IPS-20b (cell line): ENCODE results near the gene KIF5B.

Source experiments
- H3K27ac ChIP-seq: one replicate; pipeline ENCODE4 v1.5.1; 2013; ENCODE audit warnings: low read length
- H3K27me3 ChIP-seq: 2 replicates; pipeline ENCODE4 v1.6.1; 2013; ENCODE audit warnings: mild to moderate bottlenecking, low read length, inconsistent platforms; ENCODE audit not compliant: insufficient read depth
- H3K36me3 ChIP-seq: 2 replicates; pipeline ENCODE4 v1.6.1; 2013; ENCODE audit warnings: low read depth, mild to moderate bottlenecking, inconsistent platforms, low read length, moderate library complexity; ENCODE audit not compliant: insufficient read depth
- H3K4me1 ChIP-seq: 2 replicates; pipeline ENCODE4 v1.6.1; 2013; ENCODE audit warnings: mild to moderate bottlenecking, control low read depth, inconsistent platforms, low read length, moderate library complexity; ENCODE audit not compliant: insufficient read depth
- H3K4me3 ChIP-seq: 2 replicates; pipeline ENCODE4 v1.5.1; 2013; ENCODE audit warnings: mild to moderate bottlenecking, low read length, inconsistent platforms
- H3K9ac ChIP-seq: 2 replicates; pipeline ENCODE4 v1.6.1; 2013; ENCODE audit warnings: low read depth, mild to moderate bottlenecking, inconsistent platforms, low read length, moderate library complexity
- H3K9me3 ChIP-seq: 2 replicates; pipeline ENCODE4 v1.6.1; 2013; ENCODE audit warnings: mild to moderate bottlenecking, low read depth, low read length, inconsistent platforms; ENCODE audit not compliant: insufficient read depth

The KIF5B gene

GRCh38 chr10:32038777-32039176 lies 17.4 kb downstream of the KIF5B start:
- peaks cover 90% of the 10 kb centered on the region for H3K36me3 ChIP-seq
- H3K4me1 ChIP-seq, result no peaks in the 10 kb centered on the region
- H3K9ac ChIP-seq, result no peak overlapping the region
- no peaks in the 10 kb centered on the region for H3K27me3 ChIP-seq
- no peaks in the 10 kb centered on the region for H3K9me3 ChIP-seq
- H3K4me3 ChIP-seq, result no peak overlapping the region
- H3K27ac ChIP-seq, result no peak overlapping the region

- H3K9ac ChIP-seq, result no peak overlapping the region
- peaks cover 94% of the 10 kb centered on the region for H3K36me3 ChIP-seq
- no peak overlapping the region for H3K4me3 ChIP-seq
- H3K9me3 ChIP-seq, result no peaks in the 10 kb centered on the region
- no peaks in the 10 kb centered on the region for H3K4me1 ChIP-seq
- no peaks in the 10 kb centered on the region for H3K27me3 ChIP-seq
- no peak overlapping the region for H3K27ac ChIP-seq
These were observed 19.3 kb downstream of the KIF5B start for GRCh38 chr10:32036922-32037321.

- H3K9me3 ChIP-seq, result no peaks in the 10 kb centered on the region
- H3K27ac ChIP-seq, result no peak overlapping the region
- no peak overlapping the region for H3K9ac ChIP-seq
- H3K4me1 ChIP-seq, result no peaks in the 10 kb centered on the region
- H3K4me3 ChIP-seq, result no peak overlapping the region
- H3K27me3 ChIP-seq, result no peaks in the 10 kb centered on the region
- H3K36me3 ChIP-seq, result peaks cover 99% of the 10 kb centered on the region
These were observed 21.2 kb downstream of the KIF5B start for GRCh38 chr10:32035038-32035437.

GRCh38 chr10:32033171-32033570 lies 23.1 kb downstream of the KIF5B start:
- no peaks in the 10 kb centered on the region for H3K9me3 ChIP-seq
- H3K9ac ChIP-seq, result no peak overlapping the region
- no peak overlapping the region for H3K27ac ChIP-seq
- peaks cover 99% of the 10 kb centered on the region for H3K36me3 ChIP-seq
- no peak overlapping the region for H3K4me3 ChIP-seq
- no peaks in the 10 kb centered on the region for H3K4me1 ChIP-seq
- no peaks in the 10 kb centered on the region for H3K27me3 ChIP-seq

GRCh38 chr10:32031920-32032319 lies 24.3 kb downstream of the KIF5B start:
- H3K27me3 ChIP-seq, result no peaks in the 10 kb centered on the region
- no peak overlapping the region for H3K27ac ChIP-seq
- no peak overlapping the region for H3K9ac ChIP-seq
- no peaks in the 10 kb centered on the region for H3K4me1 ChIP-seq
- no peaks in the 10 kb centered on the region for H3K9me3 ChIP-seq
- H3K36me3 ChIP-seq, result peaks cover 100% of the 10 kb centered on the region
- no peak overlapping the region for H3K4me3 ChIP-seq

GRCh38 chr10:32031424-32031823 lies 24.8 kb downstream of the KIF5B start:
- H3K36me3 ChIP-seq, result peaks cover 100% of the 10 kb centered on the region
- no peaks in the 10 kb centered on the region for H3K9me3 ChIP-seq

GRCh38 chr10:32028710-32029109 lies 27.5 kb downstream of the KIF5B start:
- peaks cover 95% of the 10 kb centered on the region for H3K36me3 ChIP-seq
- no peaks in the 10 kb centered on the region for H3K9me3 ChIP-seq
- no peak overlapping the region for H3K9ac ChIP-seq
- no peaks in the 10 kb centered on the region for H3K27me3 ChIP-seq
- no peaks in the 10 kb centered on the region for H3K4me1 ChIP-seq
- H3K4me3 ChIP-seq, result no peak overlapping the region
- no peak overlapping the region for H3K27ac ChIP-seq

More at GRCh38 chr10:32031424-32031823, 24.8 kb downstream of the KIF5B start:
- Histone ChIP-seq H3K4me1 (no peaks in the 10 kb centered on the region), H3K9ac (no peak overlapping the region), H3K27me3 (no peaks in the 10 kb centered on the region), H3K4me3 (no peak overlapping the region), H3K27ac (no peak overlapping the region)

- Histone ChIP-seq H3K36me3 (peaks cover 95% of the 10 kb centered on the region), H3K27me3 (no peaks in the 10 kb centered on the region), H3K4me1 (no peaks in the 10 kb centered on the region), H3K9ac (no peak overlapping the region), H3K9me3 (no peaks in the 10 kb centered on the region), H3K27ac (no peak overlapping the region), H3K4me3 (no peak overlapping the region)
These were observed 33.0 kb downstream of the KIF5B start for GRCh38 chr10:32023264-32023663.

- no peak overlapping the region for H3K4me3 ChIP-seq
- H3K9me3 ChIP-seq, result no peaks in the 10 kb centered on the region
- H3K36me3 ChIP-seq, result peaks cover 100% of the 10 kb centered on the region
- no peak overlapping the region for H3K9ac ChIP-seq
- no peaks in the 10 kb centered on the region for H3K27me3 ChIP-seq
- H3K27ac ChIP-seq, result no peak overlapping the region
- no peaks in the 10 kb centered on the region for H3K4me1 ChIP-seq
These were observed 39.2 kb downstream of the KIF5B start for GRCh38 chr10:32017044-32017443.

GRCh38 chr10:32015386-32015785 lies 40.8 kb downstream of the KIF5B start:
- H3K36me3 ChIP-seq, result peaks cover 100% of the 10 kb centered on the region

GRCh38 chr10:32007026-32007425 lies 49.2 kb downstream of the KIF5B start:
- Histone ChIP-seq H3K9ac (no peak overlapping the region), H3K4me3 (no peak overlapping the region), H3K27ac (no peak overlapping the region)

More at GRCh38 chr10:32015386-32015785, 40.8 kb downstream of the KIF5B start:
- H3K27me3 ChIP-seq, result no peaks in the 10 kb centered on the region
- no peaks in the 10 kb centered on the region for H3K9me3 ChIP-seq
- H3K27ac ChIP-seq, result no peak overlapping the region
- H3K4me3 ChIP-seq, result no peak overlapping the region
- no peaks in the 10 kb centered on the region for H3K4me1 ChIP-seq
- H3K9ac ChIP-seq, result no peak overlapping the region

GRCh38 chr10:32005050-32005449 lies 51.2 kb downstream of the KIF5B start:
- H3K4me3 ChIP-seq, result no peak overlapping the region
- no peak overlapping the region for H3K9ac ChIP-seq
- H3K9me3 ChIP-seq, result no peaks in the 10 kb centered on the region
- no peaks in the 10 kb centered on the region for H3K27me3 ChIP-seq
- peaks cover 26% of the 10 kb centered on the region for H3K36me3 ChIP-seq
- peaks cover 21% of the 10 kb centered on the region for H3K4me1 ChIP-seq
- H3K27ac ChIP-seq, result no peak overlapping the region

More at GRCh38 chr10:32007026-32007425, 49.2 kb downstream of the KIF5B start:
- no peaks in the 10 kb centered on the region for H3K27me3 ChIP-seq
- no peaks in the 10 kb centered on the region for H3K9me3 ChIP-seq
- H3K36me3 ChIP-seq, result peaks cover 46% of the 10 kb centered on the region
- H3K4me1 ChIP-seq, result peaks cover 12% of the 10 kb centered on the region
